ENCODE data around the gene FAM170B. TPM values are rescaled to one million over a fixed set of nuclear protein-coding genes. Genes with fewer than 3 reads are reported as not detected.
A peak's percentile ranks its signal among the peaks of the same experiment; 100 is the strongest.

FAM170B gene
- total and polyA plus RNA-seq, 7 donors = 0.01 TPM; not detected in 6

DNA sequence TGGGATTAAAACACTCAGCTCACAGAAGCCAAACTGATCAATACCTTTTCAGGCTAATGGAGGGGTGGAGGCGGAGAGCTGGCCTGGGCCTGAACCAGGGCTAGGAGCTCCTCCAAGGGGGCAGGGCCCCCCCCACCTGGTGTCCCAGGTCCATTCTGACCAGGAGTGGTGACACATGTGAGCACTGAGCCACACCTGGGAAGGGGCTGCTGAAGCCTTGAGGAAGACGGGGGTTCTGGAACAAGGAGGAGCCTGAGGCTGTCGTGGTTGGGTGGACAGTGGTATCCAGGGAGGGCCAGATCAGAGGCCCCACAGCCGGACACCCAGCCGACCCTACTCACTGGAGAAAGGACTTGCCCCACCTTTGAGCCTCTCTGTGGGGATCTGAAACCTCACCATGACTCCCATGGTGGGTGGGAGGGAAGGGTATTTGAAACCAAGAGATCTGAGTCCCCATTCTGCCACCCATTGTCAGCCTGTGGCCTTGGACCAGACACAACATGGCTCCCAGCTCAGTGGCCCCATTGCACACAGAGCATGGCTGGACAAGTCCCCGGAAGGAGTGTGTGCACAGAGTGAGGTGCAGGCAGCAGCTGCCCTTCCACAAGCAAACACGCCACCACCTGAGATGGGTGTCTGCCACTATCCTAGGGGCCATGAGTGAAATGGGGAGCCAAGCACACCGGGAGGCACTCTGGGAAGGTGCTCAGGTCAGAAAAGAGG, 41.9 kb upstream of the FAM170B start:
- Histone ChIP-seq H3K4me1 (no peaks in the 10 kb centered on the region), H3K27ac (peak overlapping the region; percentile 30)
- 96 to 100% (median 99%) methylated on average over 7 to 8 of the region's 8 CpGs for WGBS, 3 donors

DNA sequence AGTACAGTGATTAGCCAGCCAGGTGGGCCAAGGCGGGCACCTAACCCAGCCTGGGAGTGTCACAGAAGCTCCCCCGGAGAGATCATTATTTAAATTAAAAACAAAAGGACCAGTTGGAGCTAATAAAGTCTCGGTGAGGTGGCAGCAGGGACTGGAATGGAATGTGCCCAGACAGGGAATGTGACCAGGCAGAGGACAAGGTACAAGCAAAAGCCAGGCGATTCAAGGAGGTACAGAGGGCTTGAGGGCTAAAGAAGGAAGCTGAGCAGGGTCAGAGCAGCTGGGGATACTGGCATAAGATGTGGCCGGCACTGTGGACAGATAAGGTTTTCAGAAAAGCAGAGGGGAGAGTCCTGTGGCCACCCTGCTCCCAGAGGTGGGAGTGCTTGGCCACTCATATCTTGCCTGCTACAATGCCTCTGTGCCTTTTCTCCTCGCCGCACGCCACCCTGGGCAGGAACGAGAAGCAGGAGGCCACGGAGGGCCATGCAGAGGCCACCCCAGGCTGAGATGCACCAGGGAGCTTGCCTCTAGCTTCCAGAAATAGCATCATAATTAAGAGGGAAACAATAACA, 41.2 kb upstream of the FAM170B start:
- Histone ChIP-seq H3K9me3 (no peaks in the 10 kb centered on the region), H3K4me1 (no peaks in the 10 kb centered on the region), H3K4me3 (no peak overlapping the region), H3K36me3 (ENCODE audit: insufficient read depth in 1 of 2, low read depth in 1 of 2) (no peaks in the 10 kb centered on the region), H3K27ac (no peak overlapping the region), H3K27me3 (ENCODE audit: insufficient read depth in 3 of 3, low read length in 2 of 3) (no peaks in the 10 kb centered on the region)
- intact Hi-C loops (cut with DNase I) = no loop called here
- DNase-seq = no peak
- ATAC-seq = no peak
- WGBS, 3 donors = 80 to 88% (median 84%) methylated on average over 10 of the region's 10 CpGs
- TF ChIP-seq, protein P1, sequence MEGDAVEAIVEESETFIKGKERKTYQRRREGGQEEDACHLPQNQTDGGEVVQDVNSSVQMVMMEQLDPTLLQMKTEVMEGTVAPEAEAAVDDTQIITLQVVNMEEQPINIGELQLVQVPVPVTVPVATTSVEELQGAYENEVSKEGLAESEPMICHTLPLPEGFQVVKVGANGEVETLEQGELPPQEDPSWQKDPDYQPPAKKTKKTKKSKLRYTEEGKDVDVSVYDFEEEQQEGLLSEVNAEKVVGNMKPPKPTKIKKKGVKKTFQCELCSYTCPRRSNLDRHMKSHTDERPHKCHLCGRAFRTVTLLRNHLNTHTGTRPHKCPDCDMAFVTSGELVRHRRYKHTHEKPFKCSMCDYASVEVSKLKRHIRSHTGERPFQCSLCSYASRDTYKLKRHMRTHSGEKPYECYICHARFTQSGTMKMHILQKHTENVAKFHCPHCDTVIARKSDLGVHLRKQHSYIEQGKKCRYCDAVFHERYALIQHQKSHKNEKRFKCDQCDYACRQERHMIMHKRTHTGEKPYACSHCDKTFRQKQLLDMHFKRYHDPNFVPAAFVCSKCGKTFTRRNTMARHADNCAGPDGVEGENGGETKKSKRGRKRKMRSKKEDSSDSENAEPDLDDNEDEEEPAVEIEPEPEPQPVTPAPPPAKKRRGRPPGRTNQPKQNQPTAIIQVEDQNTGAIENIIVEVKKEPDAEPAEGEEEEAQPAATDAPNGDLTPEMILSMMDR (IDR thresholded peaks at IDR 0.05) = no peak

More for the DNA sequence above, 41.9 kb upstream of the FAM170B start:
- ATAC-seq = no peak
- Histone ChIP-seq H3K27me3 (ENCODE audit: insufficient read depth in 3 of 3, low read length in 2 of 3) (no peaks in the 10 kb centered on the region), H3K36me3 (ENCODE audit: insufficient read depth in 1 of 2, low read depth in 1 of 2) (no peaks in the 10 kb centered on the region), H3K4me3 (no peak overlapping the region), H3K9me3 (no peaks in the 10 kb centered on the region)
- DNase-seq = no peak
- TF ChIP-seq, protein P1 (IDR thresholded peaks at IDR 0.05) = no peak
- intact Hi-C loops (cut with DNase I) = no loop called here

DNA sequence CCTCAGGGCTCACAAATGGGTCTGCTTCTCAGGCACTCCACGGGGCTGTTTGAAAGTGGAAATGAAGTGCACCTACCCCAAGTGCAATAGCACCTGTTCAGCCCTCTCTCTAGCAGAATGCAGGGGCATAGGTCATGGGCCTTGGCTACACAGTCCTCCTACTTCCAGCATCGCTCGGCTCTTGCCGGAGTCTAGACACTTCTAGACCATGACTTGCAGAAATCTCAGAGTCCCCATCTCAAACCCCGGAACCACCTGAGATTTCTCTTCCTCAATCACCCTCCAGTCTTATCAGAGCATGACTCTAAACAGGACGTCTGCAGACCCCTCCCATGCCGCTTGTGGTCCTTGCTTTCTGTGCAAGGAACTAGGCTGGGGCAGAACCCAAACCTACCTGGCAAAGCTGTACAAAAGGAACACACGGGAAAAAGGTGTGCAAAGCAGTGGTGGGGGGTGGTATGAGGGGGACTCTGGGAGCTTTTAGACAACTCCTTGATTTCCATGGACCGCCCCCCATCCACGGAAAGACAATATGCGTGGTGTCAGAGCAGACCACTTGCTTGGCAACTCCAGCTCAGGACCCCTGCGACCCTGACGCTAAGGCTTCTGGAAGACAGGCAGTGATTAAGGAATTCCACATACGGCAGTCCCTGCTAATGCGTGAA, 40.6 kb upstream of the FAM170B start:
- intact Hi-C loops (cut with DNase I) = no loop called here
- Histone ChIP-seq H3K36me3 (ENCODE audit: insufficient read depth in 1 of 2, low read depth in 1 of 2) (no peaks in the 10 kb centered on the region), H3K27me3 (ENCODE audit: insufficient read depth in 3 of 3, low read length in 2 of 3) (no peaks in the 10 kb centered on the region), H3K9me3 (no peaks in the 10 kb centered on the region), H3K4me3 (no peak overlapping the region), H3K27ac (no peak overlapping the region), H3K4me1 (no peaks in the 10 kb centered on the region)
- 81 to 86% (median 84%) methylated on average over 15 of the region's 15 CpGs for WGBS, 3 donors
- DNase-seq (no peak), ATAC-seq (no peak)
- TF ChIP-seq, protein P1 (IDR thresholded peaks at IDR 0.05) = no peak

DNA sequence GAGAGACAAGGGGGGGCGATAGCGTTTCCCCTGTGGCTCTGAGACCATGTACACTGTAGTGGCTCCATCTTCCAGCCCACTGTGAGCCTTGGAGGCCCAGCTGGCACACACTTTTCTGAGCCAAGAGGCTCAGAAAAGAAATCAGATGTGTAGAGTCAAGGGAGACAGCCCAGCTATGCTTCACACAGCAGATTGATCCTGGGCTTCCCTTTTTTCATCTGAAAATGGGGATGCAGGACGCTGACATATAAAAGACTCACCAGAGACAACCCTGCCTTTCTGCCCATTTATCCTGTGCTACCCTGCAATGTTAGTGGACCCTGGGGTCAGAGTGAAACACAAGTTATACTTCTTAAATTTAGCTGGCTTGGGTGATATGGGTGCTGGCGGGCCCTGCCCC, 40.0 kb upstream of the FAM170B start:
- H3K9me3 ChIP-seq = no peaks in the 10 kb centered on the region
- H3K4me3 ChIP-seq = no peak overlapping the region
- TF ChIP-seq, protein P1 (IDR thresholded peaks at IDR 0.05) = no peak
- H3K36me3 ChIP-seq (ENCODE audit: insufficient read depth in 1 of 2, low read depth in 1 of 2) = no peaks in the 10 kb centered on the region
- ATAC-seq (no peak), DNase-seq (no peak)
- no peaks in the 10 kb centered on the region for H3K27me3 ChIP-seq (ENCODE audit: insufficient read depth in 3 of 3, low read length in 2 of 3)
- 80 to 96% (median 87%) methylated on average over 4 of the region's 4 CpGs for WGBS, 3 donors
- intact Hi-C loops (cut with DNase I) = no loop called here
- no peaks in the 10 kb centered on the region for H3K4me1 ChIP-seq
- H3K27ac ChIP-seq = no peak overlapping the region
